Osteocyte (in vitro differentiated cells): Measurements from ENCODE around the gene DTX4. TPM values are rescaled to one million over a fixed set of nuclear protein-coding genes. Genes with fewer than 3 reads are reported as not detected.

Source experiments
- DNase-seq: peaks from one replicate; pipeline ENCODE4 v3.0.0; 2021; ENCODE audit warnings: mixed read lengths; ENCODE audit not compliant: unreplicated experiment; ENCODE audit errors: extremely low spot score
- H3K27ac Mint-ChIP-seq: one replicate; pipeline ENCODE4 v1.8.0; 2021; ENCODE audit warnings: mild to moderate bottlenecking, mixed read lengths; ENCODE audit not compliant: unreplicated experiment
- H3K27me3 Mint-ChIP-seq: one replicate; pipeline ENCODE4 v1.8.0; 2021; ENCODE audit warnings: mixed read lengths; ENCODE audit not compliant: unreplicated experiment
- H3K36me3 Mint-ChIP-seq: one replicate; pipeline ENCODE4 v1.8.0; 2021; ENCODE audit warnings: mixed read lengths; ENCODE audit not compliant: unreplicated experiment
- H3K4me1 Mint-ChIP-seq: one replicate; pipeline ENCODE4 v1.8.0; 2021; ENCODE audit warnings: mixed read lengths; ENCODE audit not compliant: unreplicated experiment
- H3K4me3 Mint-ChIP-seq: one replicate; pipeline ENCODE4 v1.8.0; 2021; ENCODE audit warnings: mild to moderate bottlenecking, moderate library complexity, mixed read lengths; ENCODE audit not compliant: unreplicated experiment
- H3K9me3 Mint-ChIP-seq: one replicate; pipeline ENCODE4 v1.8.0; 2021; ENCODE audit warnings: mixed read lengths; ENCODE audit not compliant: unreplicated experiment
- total RNA-seq: library from RNA; stranded (reverse); gene quantifications from 2 replicates; pipeline ENCODE4 v1.2.1, GENCODE V29; 2021
- TF ChIP-seq, protein P1 (sequence below): fragments of 200-600 bp; sonication (generic); IDR thresholded peaks from 2 replicates; pipeline ENCODE4 v1.5.0; 2021; ENCODE audit warnings: antibody characterized with exemption, mild to moderate bottlenecking, moderate library complexity

DTX4 gene
- total RNA-seq, 1 donor from 2014 or later = 2.7 TPM

DNA sequence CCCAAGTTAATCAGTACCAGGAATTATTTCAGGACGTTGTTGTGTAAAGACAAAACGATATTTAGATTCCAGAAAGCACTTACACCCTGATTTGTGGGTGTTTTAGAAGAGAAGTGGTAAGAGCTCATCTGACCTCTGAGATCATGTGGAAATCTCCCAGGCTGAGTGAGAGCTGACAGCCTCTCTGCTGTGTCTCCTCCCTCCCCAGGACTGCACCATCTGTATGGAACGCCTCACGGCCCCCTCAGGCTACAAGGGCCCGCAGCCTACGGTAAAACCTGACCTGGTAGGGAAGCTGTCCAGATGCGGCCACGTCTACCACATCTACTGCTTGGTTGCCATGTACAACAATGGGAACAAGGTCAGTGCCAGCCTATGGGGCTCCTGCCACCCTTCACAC, 20.0 kb downstream of the DTX4 start:
- TF ChIP-seq, protein P1, sequence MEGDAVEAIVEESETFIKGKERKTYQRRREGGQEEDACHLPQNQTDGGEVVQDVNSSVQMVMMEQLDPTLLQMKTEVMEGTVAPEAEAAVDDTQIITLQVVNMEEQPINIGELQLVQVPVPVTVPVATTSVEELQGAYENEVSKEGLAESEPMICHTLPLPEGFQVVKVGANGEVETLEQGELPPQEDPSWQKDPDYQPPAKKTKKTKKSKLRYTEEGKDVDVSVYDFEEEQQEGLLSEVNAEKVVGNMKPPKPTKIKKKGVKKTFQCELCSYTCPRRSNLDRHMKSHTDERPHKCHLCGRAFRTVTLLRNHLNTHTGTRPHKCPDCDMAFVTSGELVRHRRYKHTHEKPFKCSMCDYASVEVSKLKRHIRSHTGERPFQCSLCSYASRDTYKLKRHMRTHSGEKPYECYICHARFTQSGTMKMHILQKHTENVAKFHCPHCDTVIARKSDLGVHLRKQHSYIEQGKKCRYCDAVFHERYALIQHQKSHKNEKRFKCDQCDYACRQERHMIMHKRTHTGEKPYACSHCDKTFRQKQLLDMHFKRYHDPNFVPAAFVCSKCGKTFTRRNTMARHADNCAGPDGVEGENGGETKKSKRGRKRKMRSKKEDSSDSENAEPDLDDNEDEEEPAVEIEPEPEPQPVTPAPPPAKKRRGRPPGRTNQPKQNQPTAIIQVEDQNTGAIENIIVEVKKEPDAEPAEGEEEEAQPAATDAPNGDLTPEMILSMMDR = no peak
- H3K4me1 Mint-ChIP-seq = no peaks in the 10 kb centered on the region
- H3K4me3 Mint-ChIP-seq = no peak overlapping the region
- H3K27ac Mint-ChIP-seq = no peak overlapping the region
- peaks cover 6% of the 10 kb centered on the region for H3K27me3 Mint-ChIP-seq
- H3K9me3 Mint-ChIP-seq = no peaks in the 10 kb centered on the region
- H3K36me3 Mint-ChIP-seq = no peaks in the 10 kb centered on the region
- no peak for DNase-seq

DNA sequence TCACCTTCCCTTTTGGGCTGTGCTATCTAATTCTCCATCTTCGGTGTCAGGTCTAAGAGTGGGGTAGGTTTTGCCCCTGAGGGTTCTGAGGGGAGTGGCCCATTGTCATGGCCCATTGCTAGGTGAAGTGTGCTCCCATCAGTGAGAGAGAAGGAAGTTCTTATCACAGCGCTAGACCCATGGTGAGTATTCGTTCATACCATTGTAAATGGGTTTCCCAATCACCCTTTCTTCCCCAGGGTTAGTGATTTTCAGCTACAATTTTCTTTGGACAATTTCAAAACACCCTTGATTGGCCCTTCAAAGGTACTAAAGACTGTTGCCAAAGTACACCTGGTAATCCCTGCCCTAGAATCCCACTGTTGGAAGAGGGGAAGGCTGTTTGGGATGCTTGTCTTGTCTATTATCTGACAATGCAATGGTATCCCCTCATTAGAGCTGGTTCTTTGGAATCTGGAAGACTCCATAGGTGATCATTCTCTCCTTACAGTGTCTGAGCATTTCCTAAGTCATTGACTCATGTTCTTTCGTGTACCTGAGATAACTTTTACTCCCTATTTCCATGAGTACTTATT, 20.6 kb downstream of the DTX4 start:
- DNase-seq = no peak
- H3K4me3 Mint-ChIP-seq = no peak overlapping the region
- peaks cover 6% of the 10 kb centered on the region for H3K27me3 Mint-ChIP-seq
- H3K9me3 Mint-ChIP-seq = peaks cover 4% of the 10 kb centered on the region
- H3K4me1 Mint-ChIP-seq = no peaks in the 10 kb centered on the region
- no peaks in the 10 kb centered on the region for H3K36me3 Mint-ChIP-seq
- TF ChIP-seq, protein P1 = no peak
- H3K27ac Mint-ChIP-seq = no peak overlapping the region

DNA sequence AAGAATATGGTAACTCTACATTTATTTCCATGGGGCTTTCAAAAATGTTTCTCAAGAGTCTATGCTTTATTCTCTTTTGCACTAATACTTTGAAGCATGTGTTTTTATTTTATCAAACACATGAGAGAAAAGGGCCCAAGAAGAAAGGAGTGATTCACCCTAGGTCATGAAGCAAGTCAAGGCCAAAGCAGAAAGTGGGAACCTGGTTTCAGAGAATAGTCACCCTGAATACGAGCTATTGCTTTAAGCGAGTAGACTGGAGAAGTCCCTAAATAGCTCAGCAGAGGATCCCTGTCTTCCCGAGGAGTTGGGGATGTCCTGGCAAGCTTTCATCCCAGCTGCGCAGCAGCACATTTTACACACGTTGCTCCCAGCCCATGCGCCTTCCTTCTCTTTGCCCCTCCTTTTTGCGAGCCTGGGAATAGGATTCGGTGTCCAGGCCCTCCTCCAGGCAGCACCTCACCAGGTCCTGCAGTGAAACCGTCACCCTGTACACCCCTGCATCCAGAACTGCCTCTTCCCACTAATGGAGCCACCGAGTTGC, 21.7 kb downstream of the DTX4 start:
- TF ChIP-seq, protein P1 = no peak
- no peaks in the 10 kb centered on the region for H3K36me3 Mint-ChIP-seq
- no peak overlapping the region for H3K27ac Mint-ChIP-seq
- H3K4me1 Mint-ChIP-seq = peaks cover 3% of the 10 kb centered on the region
- peaks cover 6% of the 10 kb centered on the region for H3K27me3 Mint-ChIP-seq
- DNase-seq = no peak
- no peak overlapping the region for H3K4me3 Mint-ChIP-seq
- peaks cover 4% of the 10 kb centered on the region for H3K9me3 Mint-ChIP-seq

DNA sequence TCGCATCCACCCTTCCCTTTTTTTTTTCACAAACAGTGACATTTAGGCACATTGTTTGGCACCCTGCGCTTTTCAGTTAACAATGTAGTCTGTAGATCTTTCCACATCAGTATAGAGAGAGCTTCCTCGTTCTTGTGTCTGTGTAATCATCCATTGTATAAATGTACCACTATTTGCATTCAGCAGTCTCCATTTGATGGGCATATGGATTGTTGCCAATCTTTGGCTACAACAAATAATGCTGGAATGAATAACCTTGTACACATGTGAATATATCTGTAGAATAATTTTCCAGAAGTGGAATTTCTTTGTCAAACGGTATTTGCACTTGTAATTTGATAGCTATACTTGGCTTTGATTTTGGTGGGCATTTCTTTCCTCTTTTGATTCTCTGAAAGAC, 23.7 kb downstream of the DTX4 start:
- H3K27ac Mint-ChIP-seq = no peak overlapping the region
- no peak overlapping the region for H3K4me3 Mint-ChIP-seq
- TF ChIP-seq, protein P1 = no peak
- peaks cover 10% of the 10 kb centered on the region for H3K27me3 Mint-ChIP-seq
- DNase-seq = no peak
- H3K36me3 Mint-ChIP-seq = no peaks in the 10 kb centered on the region
- peaks cover 4% of the 10 kb centered on the region for H3K9me3 Mint-ChIP-seq
- peaks cover 3% of the 10 kb centered on the region for H3K4me1 Mint-ChIP-seq

DNA sequence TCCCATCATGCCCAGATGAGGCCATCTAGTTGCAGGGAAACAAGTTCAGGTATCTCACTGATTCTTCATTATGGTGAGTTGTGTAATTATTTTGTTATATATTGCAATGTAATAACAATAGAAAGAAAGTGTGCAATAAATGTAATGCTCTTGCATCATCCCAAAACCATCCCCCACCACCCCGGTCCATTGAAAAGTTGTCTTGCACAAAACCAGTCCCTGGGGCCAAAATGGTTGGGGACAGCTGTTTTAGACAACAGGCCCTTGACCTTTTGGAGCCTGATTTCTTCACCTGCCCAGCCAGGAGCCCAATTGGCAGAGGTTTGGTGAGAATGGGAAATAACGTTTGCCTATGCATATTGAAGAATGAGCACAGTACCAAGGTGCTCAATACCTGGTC, 24.8 kb downstream of the DTX4 start:
- Mint-ChIP-seq H3K9me3 (peaks cover 4% of the 10 kb centered on the region), H3K36me3 (no peaks in the 10 kb centered on the region), H3K4me1 (peaks cover 3% of the 10 kb centered on the region), H3K27ac (no peak overlapping the region), H3K4me3 (no peak overlapping the region), H3K27me3 (peaks cover 10% of the 10 kb centered on the region)
- no peak for DNase-seq
- TF ChIP-seq, protein P1 = no peak
